WI38 (cell line): ENCODE measurements around the gene STIP1.

Experiments used
- H3K4me3 ChIP-seq: 2 replicates; pipeline ENCODE4 v1.5.1; 2011; ENCODE audit warnings: low read depth, mild to moderate bottlenecking, control low read depth, low read length
- CTCF ChIP-seq: IDR thresholded peaks from 2 replicates; pipeline ENCODE4 v1.5.1; 2012; ENCODE audit warnings: low read depth, mild to moderate bottlenecking, control low read depth, low read length

STIP1 gene

DNA sequence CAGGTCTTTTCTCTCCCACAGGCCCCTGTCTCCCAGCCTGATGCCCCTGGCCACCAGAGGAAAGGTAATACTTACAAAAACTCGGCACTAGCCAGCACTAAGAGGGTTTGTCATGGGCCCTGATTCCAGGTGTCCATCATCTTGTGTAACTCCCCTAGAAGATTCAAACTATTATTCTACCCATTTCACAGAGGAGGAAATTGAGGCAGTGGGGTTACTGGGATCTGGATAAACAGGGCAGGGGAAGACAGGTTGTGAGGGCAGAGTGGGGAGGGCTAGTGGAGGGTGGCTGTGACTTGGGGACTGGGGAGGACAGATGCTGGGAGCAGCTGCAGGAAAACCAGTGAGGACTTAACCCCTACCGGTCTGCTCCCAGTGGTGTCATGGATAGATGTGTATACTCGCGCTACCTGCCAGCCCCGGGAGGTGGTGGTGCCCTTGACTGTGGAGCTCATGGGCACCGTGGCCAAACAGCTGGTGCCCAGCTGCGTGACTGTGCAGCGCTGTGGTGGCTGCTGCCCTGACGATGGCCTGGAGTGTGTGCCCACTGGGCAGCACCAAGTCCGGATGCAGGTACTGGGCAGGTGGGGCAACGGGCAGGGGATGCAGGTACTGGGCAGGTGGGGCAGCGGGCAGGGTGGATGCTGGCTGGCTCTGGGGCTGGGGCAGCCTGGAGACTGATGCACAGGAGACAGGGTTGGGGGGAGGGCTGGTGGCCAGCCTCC, 49.6 kb downstream of the STIP1 start:
- no peak for TF ChIP-seq CTCF
- peak overlapping the region; percentile 68 for H3K4me3 ChIP-seq

- no peak for TF ChIP-seq CTCF
- H3K4me3 ChIP-seq: no peak overlapping the region
Observed at GRCh38 chr11:64237484-64237951, 51.5 kb downstream of the STIP1 start.

GRCh38 chr11:64238076-64238475, 52.1 kb downstream of the STIP1 start:
- no peak overlapping the region for H3K4me3 ChIP-seq
- TF ChIP-seq CTCF: no peak

DNA sequence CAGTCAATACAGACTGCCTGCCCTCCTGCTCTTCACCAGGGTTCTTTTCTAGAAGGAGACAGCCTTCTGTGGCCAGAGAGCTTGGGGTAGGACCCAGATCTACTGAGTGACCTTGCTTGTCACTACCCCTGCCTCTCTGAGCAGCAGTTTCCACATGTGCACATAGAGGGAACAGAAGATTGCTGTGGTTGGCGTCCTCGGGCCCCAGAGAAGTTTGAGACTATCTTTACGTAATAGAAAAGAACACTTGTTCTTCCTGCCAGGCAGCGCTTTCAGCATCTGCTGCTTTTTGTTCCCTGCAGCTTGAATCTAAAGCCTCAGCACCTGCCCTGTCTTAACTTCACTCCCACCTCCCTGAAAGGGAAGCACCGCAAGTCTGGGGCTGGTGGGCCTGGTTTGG, 53.0 kb downstream of the STIP1 start:
- no peak for TF ChIP-seq CTCF
- H3K4me3 ChIP-seq: no peak overlapping the region

- no peak for TF ChIP-seq CTCF
- peak overlapping the region; percentile 69 for H3K4me3 ChIP-seq
Observed at GRCh38 chr11:64239662-64240434, 53.9 kb downstream of the STIP1 start.

DNA sequence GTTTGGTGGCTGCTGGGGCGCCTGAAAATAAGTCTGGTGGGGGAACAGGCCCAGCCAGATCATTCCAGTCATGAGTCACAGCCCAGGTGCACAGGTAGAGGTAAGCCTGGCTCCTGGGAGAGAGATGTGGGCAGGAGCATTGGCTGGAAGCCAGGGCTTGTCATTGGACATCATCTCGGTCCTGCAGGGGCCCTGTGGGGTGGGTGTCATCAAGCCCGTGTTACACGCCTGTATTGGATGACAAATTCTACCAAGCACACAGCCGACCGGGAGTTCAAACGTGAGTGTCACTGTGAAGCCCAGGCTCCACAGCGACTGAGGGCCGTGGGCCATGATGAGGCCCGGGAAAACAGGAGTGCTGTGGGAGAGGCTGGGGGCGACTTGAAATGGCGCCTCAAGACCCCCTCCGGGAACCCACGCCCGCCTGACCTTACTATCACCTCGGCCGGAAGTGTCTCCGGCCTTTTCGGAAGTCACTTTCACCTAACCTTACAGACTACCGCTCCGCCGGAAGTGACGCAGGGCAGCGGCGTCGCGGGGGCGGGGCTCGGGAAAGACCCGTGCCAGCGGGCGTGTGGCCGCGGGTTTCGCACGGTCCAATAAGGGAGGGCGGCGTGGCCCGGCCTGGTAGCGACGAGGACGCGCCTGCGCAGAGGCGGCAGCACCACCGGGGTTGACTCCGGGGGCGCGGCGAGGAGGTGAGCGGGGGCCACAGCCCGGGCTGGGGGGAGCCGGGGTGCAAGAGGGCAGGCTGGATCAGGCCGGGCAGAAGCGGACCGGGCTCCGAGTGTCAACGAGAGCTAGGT, 54.7 kb downstream of the STIP1 start, which contains the start of gene FKBP2:
Gene FKBP2 (plus strand): TSS at position 661 of the 806 bp plus-strand sequence. CDS start 1,293 bp downstream, outside the sequence.
- peak within 1 kb of the TSS; percentile 84 for H3K4me3 ChIP-seq
- no peak for TF ChIP-seq CTCF
